ENCODE results near the gene UNC5A.

UNC5A gene

DNA sequence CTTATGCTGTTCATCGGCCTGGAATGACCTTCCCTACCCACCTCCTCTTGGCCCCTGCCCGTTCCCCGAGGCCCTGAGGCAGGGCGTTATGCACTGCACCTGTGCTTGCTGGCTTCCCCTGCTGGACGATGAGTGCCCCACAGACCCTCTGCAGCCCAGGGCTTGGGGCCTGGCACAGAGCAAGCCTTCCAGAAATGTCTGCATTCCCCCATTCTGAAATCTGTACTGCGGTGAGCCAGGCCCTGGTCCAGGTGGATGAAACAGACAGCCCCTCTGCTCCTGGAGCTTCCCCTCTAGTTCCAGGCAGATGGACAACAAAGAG lies 35.0 kb downstream of the UNC5A start:
- TF ChIP-seq TEAD4 (IDR thresholded peaks at IDR 0.05) (no peak), CEBPB (IDR thresholded peaks at IDR 0.05) (no peak), FOXM1 (IDR thresholded peaks at IDR 0.05; ENCODE audit: borderline replicate concordance, low read depth) (no peak), YY1 (IDR thresholded peaks at IDR 0.05; ENCODE audit: low read depth) (no peak), NFIC (IDR thresholded peaks at IDR 0.05) (no peak), EGR1 (IDR thresholded peaks at IDR 0.05) (no peak), TAF1 (IDR thresholded peaks at IDR 0.05; ENCODE audit: low read depth) (no peak), TCF12 (IDR thresholded peaks at IDR 0.05; ENCODE audit: low read depth) (no peak), RAD21 (IDR thresholded peaks at IDR 0.05; ENCODE audit: low read depth) (no peak)
- TF ChIP-seq, protein P1, sequence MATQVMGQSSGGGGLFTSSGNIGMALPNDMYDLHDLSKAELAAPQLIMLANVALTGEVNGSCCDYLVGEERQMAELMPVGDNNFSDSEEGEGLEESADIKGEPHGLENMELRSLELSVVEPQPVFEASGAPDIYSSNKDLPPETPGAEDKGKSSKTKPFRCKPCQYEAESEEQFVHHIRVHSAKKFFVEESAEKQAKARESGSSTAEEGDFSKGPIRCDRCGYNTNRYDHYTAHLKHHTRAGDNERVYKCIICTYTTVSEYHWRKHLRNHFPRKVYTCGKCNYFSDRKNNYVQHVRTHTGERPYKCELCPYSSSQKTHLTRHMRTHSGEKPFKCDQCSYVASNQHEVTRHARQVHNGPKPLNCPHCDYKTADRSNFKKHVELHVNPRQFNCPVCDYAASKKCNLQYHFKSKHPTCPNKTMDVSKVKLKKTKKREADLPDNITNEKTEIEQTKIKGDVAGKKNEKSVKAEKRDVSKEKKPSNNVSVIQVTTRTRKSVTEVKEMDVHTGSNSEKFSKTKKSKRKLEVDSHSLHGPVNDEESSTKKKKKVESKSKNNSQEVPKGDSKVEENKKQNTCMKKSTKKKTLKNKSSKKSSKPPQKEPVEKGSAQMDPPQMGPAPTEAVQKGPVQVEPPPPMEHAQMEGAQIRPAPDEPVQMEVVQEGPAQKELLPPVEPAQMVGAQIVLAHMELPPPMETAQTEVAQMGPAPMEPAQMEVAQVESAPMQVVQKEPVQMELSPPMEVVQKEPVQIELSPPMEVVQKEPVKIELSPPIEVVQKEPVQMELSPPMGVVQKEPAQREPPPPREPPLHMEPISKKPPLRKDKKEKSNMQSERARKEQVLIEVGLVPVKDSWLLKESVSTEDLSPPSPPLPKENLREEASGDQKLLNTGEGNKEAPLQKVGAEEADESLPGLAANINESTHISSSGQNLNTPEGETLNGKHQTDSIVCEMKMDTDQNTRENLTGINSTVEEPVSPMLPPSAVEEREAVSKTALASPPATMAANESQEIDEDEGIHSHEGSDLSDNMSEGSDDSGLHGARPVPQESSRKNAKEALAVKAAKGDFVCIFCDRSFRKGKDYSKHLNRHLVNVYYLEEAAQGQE (IDR thresholded peaks at IDR 0.05; ENCODE audit: low read depth): no peak
- TF ChIP-seq, protein P2, sequence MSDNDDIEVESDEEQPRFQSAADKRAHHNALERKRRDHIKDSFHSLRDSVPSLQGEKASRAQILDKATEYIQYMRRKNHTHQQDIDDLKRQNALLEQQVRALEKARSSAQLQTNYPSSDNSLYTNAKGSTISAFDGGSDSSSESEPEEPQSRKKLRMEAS (IDR thresholded peaks at IDR 0.05): no peak

DNA sequence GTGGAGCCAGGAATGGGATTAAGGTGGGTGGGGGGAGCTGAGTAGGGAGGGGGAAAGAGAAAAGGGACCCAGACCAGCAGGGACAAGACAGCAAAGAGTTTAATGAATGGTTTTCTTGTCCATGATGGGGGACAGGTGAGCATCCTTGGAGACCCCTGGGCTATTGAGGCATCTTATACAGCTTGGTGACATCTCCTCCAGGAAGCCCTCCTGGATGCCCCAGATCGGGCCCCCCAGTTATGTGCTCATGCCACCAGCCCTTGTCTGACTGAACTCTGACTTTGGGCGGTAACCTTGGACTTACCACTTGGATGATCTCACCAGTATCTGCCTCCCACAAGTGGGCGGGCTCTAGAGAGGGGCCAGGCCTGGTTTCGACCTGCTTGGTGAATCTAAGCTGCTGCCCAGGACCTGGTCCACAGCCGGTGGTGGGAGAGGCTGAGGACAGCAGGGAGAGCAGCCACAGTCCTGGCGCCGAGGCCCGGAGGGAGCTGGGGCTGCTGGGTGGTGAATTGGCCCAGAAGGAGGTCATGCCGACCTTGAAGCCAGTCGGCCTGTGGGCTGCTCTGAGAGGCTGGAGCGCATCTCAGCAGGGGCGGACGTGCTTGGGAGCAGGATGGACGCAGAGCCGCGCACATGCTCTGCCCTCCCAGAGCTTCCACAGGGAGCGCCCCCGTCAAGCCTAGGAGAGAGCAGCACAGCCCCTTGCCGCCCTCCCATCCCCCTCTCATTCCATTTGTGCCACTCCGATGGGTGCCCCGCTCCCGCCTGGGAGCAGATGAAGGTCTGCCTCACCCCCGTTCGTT lies 36.2 kb downstream of the UNC5A start:
- no peak for TF ChIP-seq ZBTB7A (IDR thresholded peaks at IDR 0.05; ENCODE audit: low read depth)
- TF ChIP-seq CEBPB (IDR thresholded peaks at IDR 0.05): no peak
- TF ChIP-seq NFIC (IDR thresholded peaks at IDR 0.05): no peak
- no peak for TF ChIP-seq FOXM1 (IDR thresholded peaks at IDR 0.05; ENCODE audit: borderline replicate concordance, low read depth)
- TF ChIP-seq, protein P1 (IDR thresholded peaks at IDR 0.05; ENCODE audit: low read depth): no peak
- TF ChIP-seq TCF12 (IDR thresholded peaks at IDR 0.05; ENCODE audit: low read depth): no peak
- TF ChIP-seq, protein P2 (IDR thresholded peaks at IDR 0.05): no peak
- TF ChIP-seq EGR1 (IDR thresholded peaks at IDR 0.05): no peak
- no peak for TF ChIP-seq EP300 (IDR thresholded peaks at IDR 0.05; ENCODE audit: borderline replicate concordance)
- TF ChIP-seq TAF1 (IDR thresholded peaks at IDR 0.05; ENCODE audit: low read depth): no peak
- no peak for TF ChIP-seq CREB1 (IDR thresholded peaks at IDR 0.05; ENCODE audit: low read depth)
- no peak for TF ChIP-seq RAD21 (IDR thresholded peaks at IDR 0.05; ENCODE audit: low read depth)
- TF ChIP-seq TEAD4 (IDR thresholded peaks at IDR 0.05): no peak
- no peak for TF ChIP-seq YY1 (IDR thresholded peaks at IDR 0.05; ENCODE audit: low read depth)
- TF ChIP-seq, protein P3, sequence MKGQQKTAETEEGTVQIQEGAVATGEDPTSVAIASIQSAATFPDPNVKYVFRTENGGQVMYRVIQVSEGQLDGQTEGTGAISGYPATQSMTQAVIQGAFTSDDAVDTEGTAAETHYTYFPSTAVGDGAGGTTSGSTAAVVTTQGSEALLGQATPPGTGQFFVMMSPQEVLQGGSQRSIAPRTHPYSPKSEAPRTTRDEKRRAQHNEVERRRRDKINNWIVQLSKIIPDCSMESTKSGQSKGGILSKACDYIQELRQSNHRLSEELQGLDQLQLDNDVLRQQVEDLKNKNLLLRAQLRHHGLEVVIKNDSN (IDR thresholded peaks at IDR 0.05): no peak

DNA sequence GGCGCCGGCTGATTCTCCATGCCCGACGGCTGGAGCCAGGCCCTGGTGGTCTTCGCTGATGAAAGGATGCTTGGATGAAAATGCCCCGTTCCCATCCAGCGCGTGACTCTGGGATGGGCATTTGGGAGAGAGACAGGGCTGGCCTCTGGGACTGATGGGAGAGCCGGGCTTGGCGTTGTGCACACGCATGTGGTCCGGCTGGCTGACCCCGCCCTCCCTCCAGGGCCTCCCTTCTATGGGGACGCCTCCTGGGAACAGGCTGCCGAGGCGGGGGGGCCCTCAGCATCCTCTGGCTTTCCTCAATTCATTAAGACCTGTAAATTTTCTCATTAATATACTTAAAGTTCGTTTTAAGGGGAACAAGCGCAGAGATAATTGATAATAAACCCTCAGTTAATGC lies 36.8 kb downstream of the UNC5A start:
- TF ChIP-seq, protein P3 (IDR thresholded peaks at IDR 0.05): no peak
- TF ChIP-seq TAF1 (IDR thresholded peaks at IDR 0.05; ENCODE audit: low read depth): no peak

DNA sequence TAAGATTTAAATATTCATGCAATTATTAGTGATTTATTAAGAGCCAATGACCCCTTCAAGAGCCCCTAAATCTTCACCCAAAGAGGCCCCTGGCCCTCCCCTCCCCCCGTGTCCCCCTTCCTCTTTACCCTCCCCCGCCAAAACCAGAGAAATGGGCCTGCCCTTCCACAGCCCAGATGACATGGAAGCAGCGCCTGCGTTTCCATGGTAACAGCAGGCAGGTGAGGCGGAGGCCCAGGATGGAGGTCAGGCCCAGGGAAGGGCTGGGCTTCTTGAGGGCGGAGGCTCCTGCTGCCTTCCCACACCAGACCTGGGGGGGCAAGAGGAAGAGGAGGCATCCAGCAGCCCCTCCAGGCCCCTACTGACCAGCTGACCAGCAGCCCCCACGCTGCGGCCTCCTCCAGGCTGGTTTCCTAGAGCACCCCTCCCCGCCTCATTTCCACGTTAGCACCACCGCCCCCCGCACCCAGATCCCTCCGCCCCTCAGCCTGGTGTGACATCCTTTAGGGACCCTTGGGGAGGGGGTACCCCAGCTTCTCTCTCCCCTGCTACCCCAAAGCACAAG lies 37.4 kb downstream of the UNC5A start:
- TF ChIP-seq RAD21 (IDR thresholded peaks at IDR 0.05; ENCODE audit: low read depth) (no peak), FOXM1 (IDR thresholded peaks at IDR 0.05; ENCODE audit: borderline replicate concordance, low read depth) (no peak), EGR1 (IDR thresholded peaks at IDR 0.05) (no peak), NFIC (IDR thresholded peaks at IDR 0.05) (no peak), TEAD4 (IDR thresholded peaks at IDR 0.05) (no peak), ZBTB7A (IDR thresholded peaks at IDR 0.05; ENCODE audit: low read depth) (no peak), YY1 (IDR thresholded peaks at IDR 0.05; ENCODE audit: low read depth) (no peak), CEBPB (IDR thresholded peaks at IDR 0.05) (no peak), EP300 (IDR thresholded peaks at IDR 0.05; ENCODE audit: borderline replicate concordance) (no peak), TCF12 (IDR thresholded peaks at IDR 0.05; ENCODE audit: low read depth) (no peak), TAF1 (IDR thresholded peaks at IDR 0.05; ENCODE audit: low read depth) (no peak)
- TF ChIP-seq, protein P3 (IDR thresholded peaks at IDR 0.05): no peak
- TF ChIP-seq, protein P2 (IDR thresholded peaks at IDR 0.05): no peak
- TF ChIP-seq, protein P1 (IDR thresholded peaks at IDR 0.05; ENCODE audit: low read depth): no peak

Measured in Ishikawa (cell line).